Measurements from ENCODE around the gene ODC1.
"Not testable (repeated sequence)": the region's sequence is repeated elsewhere in the genome, so short reads cannot be mapped to it uniquely, and the experiment has no call there.

The ODC1 gene

GRCh38 chr2:10447895-10448575, at the start of gene ODC1:
Gene ODC1, minus strand, starts transcription at chr2:10448327. Its CDS starts 3,295 bp downstream, at chr2:10445032.
- DNase-seq = no peak

- peak; percentile 55 for DNase-seq
These were observed 49.7 kb upstream of the ODC1 start for GRCh38 chr2:10497797-10498251.

- DNase-seq = no peak
These were observed 47.8 kb upstream of the ODC1 start for GRCh38 chr2:10495988-10496313.

- DNase-seq = no peak
These were observed 47.3 kb upstream of the ODC1 start for GRCh38 chr2:10495311-10495987.

GRCh38 chr2:10494351-10495066, 46.4 kb upstream of the ODC1 start:
- DNase-seq = no peak

GRCh38 chr2:10493634-10494281, 45.6 kb upstream of the ODC1 start:
- no peak for DNase-seq

- no peak for DNase-seq
These were observed 45.0 kb upstream of the ODC1 start for GRCh38 chr2:10493075-10493633.

- DNase-seq = no peak
These were observed 42.7 kb upstream of the ODC1 start for GRCh38 chr2:10490806-10491291.

- no peak for DNase-seq
These were observed 41.9 kb upstream of the ODC1 start for GRCh38 chr2:10489842-10490555.

- DNase-seq = not testable (repeated sequence)
These were observed 40.0 kb upstream of the ODC1 start for GRCh38 chr2:10488142-10488541.

- not testable (repeated sequence) for DNase-seq
These were observed 39.6 kb upstream of the ODC1 start for GRCh38 chr2:10487741-10488104.

GRCh38 chr2:10487081-10487740, 39.1 kb upstream of the ODC1 start:
- no peak for DNase-seq

- DNase-seq = no peak
These were observed 38.5 kb upstream of the ODC1 start for GRCh38 chr2:10486601-10487079.

- no peak for DNase-seq
These were observed 38.0 kb upstream of the ODC1 start for GRCh38 chr2:10486091-10486490.

GRCh38 chr2:10482913-10483312, 34.8 kb upstream of the ODC1 start:
- no peak for DNase-seq

GRCh38 chr2:10482460-10482859, 34.3 kb upstream of the ODC1 start:
- no peak for DNase-seq

- DNase-seq = no peak
These were observed 33.6 kb upstream of the ODC1 start for GRCh38 chr2:10481666-10482157.

GRCh38 chr2:10481055-10481665, 33.0 kb upstream of the ODC1 start:
- DNase-seq = no peak

- no peak for DNase-seq
These were observed 32.3 kb upstream of the ODC1 start for GRCh38 chr2:10480359-10480949.

GRCh38 chr2:10478916-10479315, 30.8 kb upstream of the ODC1 start:
- no peak for DNase-seq

GRCh38 chr2:10478298-10478625, 30.1 kb upstream of the ODC1 start:
- no peak for DNase-seq

Measured in hematopoietic multipotent progenitor cell treated with erythropoietin and hydrocortisone succinate and interleukin-3 and kit ligand, for 4 days (in vitro differentiated cells).